IPS-18a (cell line): ENCODE measurements around the gene TBPL2.

Experiments
- H3K27ac ChIP-seq: one replicate; pipeline ENCODE4 v1.5.1; 2013; ENCODE audit warnings: low read length
- H3K27me3 ChIP-seq: one replicate; pipeline ENCODE4 v1.6.1; 2013; ENCODE audit warnings: mild to moderate bottlenecking, low read length; ENCODE audit not compliant: control insufficient read depth, insufficient read depth
- H3K36me3 ChIP-seq: one replicate; pipeline ENCODE4 v1.6.1; 2013; ENCODE audit warnings: low read depth, low read length; ENCODE audit not compliant: control insufficient read depth
- H3K4me1 ChIP-seq: one replicate; pipeline ENCODE4 v1.6.1; 2013; ENCODE audit warnings: low read depth, low read length; ENCODE audit not compliant: control insufficient read depth
- H3K4me3 ChIP-seq: one replicate; pipeline ENCODE4 v1.5.1; 2013; ENCODE audit warnings: low read length
- H3K9ac ChIP-seq: one replicate; pipeline ENCODE4 v1.6.1; 2013; ENCODE audit warnings: mild to moderate bottlenecking, low read length, moderate library complexity
- H3K9me3 ChIP-seq: one replicate; pipeline ENCODE4 v1.6.1; 2013; ENCODE audit warnings: low read depth, low read length; ENCODE audit not compliant: control insufficient read depth

The TBPL2 gene

GRCh38 chr14:55377236-55377635 is 63.2 kb downstream of the TBPL2 start:
- H3K27ac ChIP-seq, result no peak overlapping the region
- no peak overlapping the region for H3K9ac ChIP-seq
- H3K27me3 ChIP-seq, result no peaks in the 10 kb centered on the region
- no peaks in the 10 kb centered on the region for H3K4me1 ChIP-seq
- H3K4me3 ChIP-seq, result no peak overlapping the region
- H3K36me3 ChIP-seq, result peaks cover 33% of the 10 kb centered on the region
- H3K9me3 ChIP-seq, result no peaks in the 10 kb centered on the region

GRCh38 chr14:55374771-55375170 is 65.6 kb downstream of the TBPL2 start:
- Histone ChIP-seq H3K9ac (no peak overlapping the region), H3K27ac (no peak overlapping the region), H3K36me3 (peaks cover 19% of the 10 kb centered on the region), H3K9me3 (no peaks in the 10 kb centered on the region), H3K4me1 (no peaks in the 10 kb centered on the region), H3K4me3 (no peak overlapping the region), H3K27me3 (no peaks in the 10 kb centered on the region)

- H3K4me3 ChIP-seq, result no peak overlapping the region
- no peaks in the 10 kb centered on the region for H3K27me3 ChIP-seq
- no peak overlapping the region for H3K9ac ChIP-seq
- no peaks in the 10 kb centered on the region for H3K4me1 ChIP-seq
- H3K36me3 ChIP-seq, result peaks cover 26% of the 10 kb centered on the region
- no peak overlapping the region for H3K27ac ChIP-seq
- no peaks in the 10 kb centered on the region for H3K9me3 ChIP-seq
Measured at GRCh38 chr14:55373784-55374705, 66.4 kb downstream of the TBPL2 start.

GRCh38 chr14:55372825-55373224 is 67.6 kb downstream of the TBPL2 start:
- Histone ChIP-seq H3K36me3 (peaks cover 25% of the 10 kb centered on the region), H3K27ac (no peak overlapping the region), H3K27me3 (no peaks in the 10 kb centered on the region)

GRCh38 chr14:55372423-55372822 is 68.0 kb downstream of the TBPL2 start:
- no peaks in the 10 kb centered on the region for H3K4me1 ChIP-seq
- no peak overlapping the region for H3K4me3 ChIP-seq
- H3K27ac ChIP-seq, result no peak overlapping the region
- no peaks in the 10 kb centered on the region for H3K9me3 ChIP-seq
- H3K36me3 ChIP-seq, result peaks cover 25% of the 10 kb centered on the region
- H3K27me3 ChIP-seq, result no peaks in the 10 kb centered on the region
- no peak overlapping the region for H3K9ac ChIP-seq

More at GRCh38 chr14:55372825-55373224, 67.6 kb downstream of the TBPL2 start:
- no peaks in the 10 kb centered on the region for H3K4me1 ChIP-seq
- H3K9me3 ChIP-seq, result no peaks in the 10 kb centered on the region
- H3K4me3 ChIP-seq, result no peak overlapping the region
- no peak overlapping the region for H3K9ac ChIP-seq

- H3K9me3 ChIP-seq, result no peaks in the 10 kb centered on the region
- H3K4me1 ChIP-seq, result no peaks in the 10 kb centered on the region
- no peak overlapping the region for H3K4me3 ChIP-seq
- H3K27me3 ChIP-seq, result no peaks in the 10 kb centered on the region
- no peak overlapping the region for H3K27ac ChIP-seq
- H3K36me3 ChIP-seq, result peaks cover 16% of the 10 kb centered on the region
- no peak overlapping the region for H3K9ac ChIP-seq
Measured at GRCh38 chr14:55370883-55371455, 69.4 kb downstream of the TBPL2 start.

- Histone ChIP-seq H3K4me1 (no peaks in the 10 kb centered on the region), H3K9me3 (no peaks in the 10 kb centered on the region), H3K36me3 (peaks cover 19% of the 10 kb centered on the region), H3K27ac (no peak overlapping the region), H3K9ac (no peak overlapping the region), H3K27me3 (no peaks in the 10 kb centered on the region), H3K4me3 (no peak overlapping the region)
Measured at GRCh38 chr14:55366271-55366670, 74.1 kb downstream of the TBPL2 start.
